HG03135 (cell line): Measurements from ENCODE around the gene BACH2.
"Not testable (repeated sequence)": the region's sequence is repeated elsewhere in the genome, so short reads cannot be mapped to it uniquely, and the experiment has no call there.

ENCODE experiments used
- ATAC-seq: cut with Tn5 transposase; IDR thresholded peaks from one replicate; pipeline ENCODE4 v1.9.1; 2021; ENCODE audit warnings: mild to moderate bottlenecking, moderate library complexity; ENCODE audit not compliant: unreplicated experiment

BACH2 gene

GRCh38 chr6:90216072-90216977 lies 80.3 kb downstream of the BACH2 start:
- ATAC-seq: peak; percentile 58

- no peak for ATAC-seq
These were observed 81.7 kb downstream of the BACH2 start for GRCh38 chr6:90214966-90215365.

GRCh38 chr6:90214461-90214860 lies 82.2 kb downstream of the BACH2 start:
- ATAC-seq: no peak

GRCh38 chr6:90212274-90212673 lies 84.4 kb downstream of the BACH2 start:
- ATAC-seq: no peak

GRCh38 chr6:90209527-90209926 lies 87.1 kb downstream of the BACH2 start:
- no peak for ATAC-seq

GRCh38 chr6:90208690-90209089 lies 88.0 kb downstream of the BACH2 start:
- ATAC-seq: not testable (repeated sequence)

GRCh38 chr6:90204327-90205056 lies 92.2 kb downstream of the BACH2 start:
- no peak for ATAC-seq

- no peak for ATAC-seq
These were observed 93.0 kb downstream of the BACH2 start for GRCh38 chr6:90203672-90204071.

- no peak for ATAC-seq
These were observed 94.5 kb downstream of the BACH2 start for GRCh38 chr6:90202156-90202555.

- no peak for ATAC-seq
These were observed 96.7 kb downstream of the BACH2 start for GRCh38 chr6:90199900-90200299.

GRCh38 chr6:90198758-90199425 lies 97.8 kb downstream of the BACH2 start:
- no peak for ATAC-seq

- no peak for ATAC-seq
These were observed 98.7 kb downstream of the BACH2 start for GRCh38 chr6:90197854-90198496.

GRCh38 chr6:90195094-90195829 lies 101.4 kb downstream of the BACH2 start:
- no peak for ATAC-seq

GRCh38 chr6:90194371-90194841 lies 102.2 kb downstream of the BACH2 start:
- ATAC-seq: no peak

GRCh38 chr6:90193359-90193758 lies 103.3 kb downstream of the BACH2 start:
- ATAC-seq: no peak

- no peak for ATAC-seq
These were observed 103.8 kb downstream of the BACH2 start for GRCh38 chr6:90192857-90193256.

GRCh38 chr6:90190752-90191395 lies 105.8 kb downstream of the BACH2 start:
- no peak for ATAC-seq

- ATAC-seq: no peak
These were observed 106.5 kb downstream of the BACH2 start for GRCh38 chr6:90190131-90190530.

GRCh38 chr6:90187437-90188121 lies 109.1 kb downstream of the BACH2 start:
- no peak for ATAC-seq
